Ishikawa (cell line): ENCODE data around the gene ABHD1.

Source experiments
- CEBPB ChIP-seq: IDR thresholded peaks from 2 replicates; pipeline ENCODE4 v1.6.1; 2012
- CREB1 ChIP-seq: IDR thresholded peaks from 2 replicates; pipeline ENCODE4 v1.6.1; 2012; ENCODE audit warnings: low read depth
- EGR1 ChIP-seq: IDR thresholded peaks from 2 replicates; pipeline ENCODE4 v1.6.1; 2012
- EP300 ChIP-seq: IDR thresholded peaks from 2 replicates; pipeline ENCODE4 v1.6.1; 2012; ENCODE audit warnings: borderline replicate concordance
- FOXM1 ChIP-seq: IDR thresholded peaks from 2 replicates; pipeline ENCODE4 v1.6.1; 2012; ENCODE audit warnings: low read depth, borderline replicate concordance
- MAX ChIP-seq: IDR thresholded peaks from 2 replicates; pipeline ENCODE4 v1.6.1; 2012
- NFIC ChIP-seq: IDR thresholded peaks from 2 replicates; pipeline ENCODE4 v1.6.1; 2012
- RAD21 ChIP-seq: IDR thresholded peaks from 2 replicates; pipeline ENCODE4 v1.6.1; 2012; ENCODE audit warnings: low read depth
- REST ChIP-seq: IDR thresholded peaks from 2 replicates; pipeline ENCODE4 v1.6.1; 2012; ENCODE audit warnings: low read depth, mild to moderate bottlenecking
- TAF1 ChIP-seq: IDR thresholded peaks from 2 replicates; pipeline ENCODE4 v1.6.1; 2012; ENCODE audit warnings: low read depth, mild to moderate bottlenecking
- TCF12 ChIP-seq: IDR thresholded peaks from 2 replicates; pipeline ENCODE4 v1.6.1; 2012; ENCODE audit warnings: low read depth
- TEAD4 ChIP-seq: IDR thresholded peaks from 2 replicates; pipeline ENCODE4 v1.6.1; 2012
- USF1 ChIP-seq: IDR thresholded peaks from 2 replicates; pipeline ENCODE4 v1.6.1; 2012
- YY1 ChIP-seq: IDR thresholded peaks from 2 replicates; pipeline ENCODE4 v1.6.1; 2012; ENCODE audit warnings: low read depth
- ZBTB7A ChIP-seq: IDR thresholded peaks from 2 replicates; pipeline ENCODE4 v1.6.1; 2012; ENCODE audit warnings: low read depth

The ABHD1 gene

GRCh38 chr2:27099334-27099955, 24.2 kb upstream of the ABHD1 start:
- no peak for TF ChIP-seq YY1
- TF ChIP-seq TAF1 = no peak
- no peak for TF ChIP-seq FOXM1

DNA sequence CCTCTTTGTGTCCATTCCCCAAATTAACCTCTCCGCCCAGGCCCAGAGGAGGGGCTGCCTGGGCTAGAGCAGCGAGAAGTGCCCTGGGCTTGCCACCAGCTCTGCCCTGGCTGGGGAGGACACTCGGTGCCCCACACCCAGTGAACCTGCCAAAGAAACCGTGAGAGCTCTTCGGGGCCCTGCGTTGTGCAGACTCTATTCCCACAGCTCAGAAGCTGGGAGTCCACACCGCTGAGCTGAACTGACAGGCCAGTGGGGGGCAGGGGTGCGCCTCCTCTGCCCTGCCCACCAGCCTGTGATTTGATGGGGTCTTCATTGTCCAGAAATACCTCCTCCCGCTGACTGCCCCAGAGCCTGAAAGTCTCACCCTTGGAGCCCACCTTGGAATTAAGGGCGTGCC, 23.6 kb upstream of the ABHD1 start:
- TF ChIP-seq YY1 (no peak), TEAD4 (no peak), RAD21 (no peak), EP300 (no peak), USF1 (no peak), TAF1 (no peak), MAX (no peak), EGR1 (no peak), TCF12 (no peak), FOXM1 (no peak), CREB1 (no peak), REST (no peak), ZBTB7A (no peak), NFIC (no peak)

DNA sequence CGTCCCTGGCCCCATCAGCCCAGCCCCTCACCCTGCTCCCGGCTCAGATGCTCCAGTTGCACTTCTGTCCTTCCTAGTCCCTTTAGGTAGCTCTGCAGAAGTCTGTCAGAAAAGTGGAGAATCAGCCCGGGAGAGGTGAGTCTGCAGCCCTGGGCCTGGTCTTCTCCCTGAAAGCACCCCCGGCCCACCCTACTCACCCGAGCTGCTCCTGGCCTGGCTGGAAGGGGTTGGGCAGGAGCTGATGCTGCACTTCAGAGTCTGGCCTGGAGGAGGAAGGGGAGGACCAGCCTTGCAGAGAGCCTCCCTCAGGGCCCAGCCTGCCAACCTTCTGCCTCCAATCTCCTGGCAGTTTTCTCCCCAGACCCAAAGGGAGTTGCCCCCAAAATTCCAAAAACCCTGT, 21.3 kb upstream of the ABHD1 start:
- TF ChIP-seq TCF12 (no peak), YY1 (no peak), REST (no peak), EGR1 (no peak), CEBPB (no peak)

DNA sequence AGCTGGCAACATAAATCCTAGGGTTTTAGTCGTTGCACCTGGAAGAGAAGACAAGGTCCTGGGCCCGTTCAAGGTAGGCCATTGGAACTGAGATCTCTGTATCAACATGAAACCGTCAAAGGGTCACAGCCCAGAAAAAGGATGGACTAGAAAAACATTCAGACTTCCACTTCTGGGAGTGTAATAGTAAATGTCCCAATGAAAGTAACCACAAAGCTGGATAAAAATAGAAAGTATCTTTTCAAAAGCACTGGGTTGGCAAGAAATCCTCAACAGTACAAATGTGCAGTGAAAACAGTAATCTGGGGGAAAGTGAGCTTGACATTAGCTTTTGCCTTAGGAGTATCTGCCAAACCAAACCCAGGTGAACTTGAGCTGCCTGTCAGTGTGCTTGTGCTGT, 17.6 kb upstream of the ABHD1 start:
- TF ChIP-seq TEAD4 = no peak
- no peak for TF ChIP-seq ZBTB7A

DNA sequence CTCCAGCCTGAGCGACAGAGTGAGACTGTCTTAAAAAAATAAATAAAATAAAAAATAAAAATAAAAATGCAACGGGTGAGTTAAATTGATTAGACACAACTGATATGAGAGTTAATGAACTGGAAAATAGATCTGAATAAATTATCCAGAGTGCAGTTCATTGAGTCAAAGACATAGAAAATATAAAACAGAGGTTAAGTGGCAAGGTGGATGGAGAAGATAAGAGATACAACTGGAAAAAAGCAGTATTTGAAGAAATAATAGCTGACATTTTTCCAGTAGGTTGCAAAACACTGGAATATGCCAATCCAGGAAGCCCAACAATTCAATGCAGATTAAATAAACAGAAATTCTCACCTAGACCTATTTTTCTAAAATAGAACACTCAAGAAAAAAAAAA, 15.4 kb upstream of the ABHD1 start:
- TF ChIP-seq ZBTB7A (no peak), EGR1 (no peak), NFIC (no peak), TCF12 (no peak), REST (no peak), MAX (no peak), CREB1 (no peak), USF1 (no peak), TAF1 (no peak), RAD21 (no peak), YY1 (no peak)
